Astrocyte (in vitro differentiated cells and primary cell): ENCODE results near the gene HLF.

ENCODE experiments used
- EZH2 ChIP-seq: IDR thresholded peaks from 2 replicates; pipeline ENCODE4 v1.6.1; 2012; ENCODE audit warnings: mild to moderate bottlenecking, low read length, inconsistent platforms; ENCODE audit not compliant: insufficient read depth
- TF ChIP-seq, protein P1 (sequence below): IDR thresholded peaks from 2 replicates; pipeline ENCODE4 v1.5.1; 2011; ENCODE audit warnings: low read depth, mild to moderate bottlenecking, inconsistent platforms, low read length, moderate library complexity; ENCODE audit not compliant: insufficient read depth

DNA sequence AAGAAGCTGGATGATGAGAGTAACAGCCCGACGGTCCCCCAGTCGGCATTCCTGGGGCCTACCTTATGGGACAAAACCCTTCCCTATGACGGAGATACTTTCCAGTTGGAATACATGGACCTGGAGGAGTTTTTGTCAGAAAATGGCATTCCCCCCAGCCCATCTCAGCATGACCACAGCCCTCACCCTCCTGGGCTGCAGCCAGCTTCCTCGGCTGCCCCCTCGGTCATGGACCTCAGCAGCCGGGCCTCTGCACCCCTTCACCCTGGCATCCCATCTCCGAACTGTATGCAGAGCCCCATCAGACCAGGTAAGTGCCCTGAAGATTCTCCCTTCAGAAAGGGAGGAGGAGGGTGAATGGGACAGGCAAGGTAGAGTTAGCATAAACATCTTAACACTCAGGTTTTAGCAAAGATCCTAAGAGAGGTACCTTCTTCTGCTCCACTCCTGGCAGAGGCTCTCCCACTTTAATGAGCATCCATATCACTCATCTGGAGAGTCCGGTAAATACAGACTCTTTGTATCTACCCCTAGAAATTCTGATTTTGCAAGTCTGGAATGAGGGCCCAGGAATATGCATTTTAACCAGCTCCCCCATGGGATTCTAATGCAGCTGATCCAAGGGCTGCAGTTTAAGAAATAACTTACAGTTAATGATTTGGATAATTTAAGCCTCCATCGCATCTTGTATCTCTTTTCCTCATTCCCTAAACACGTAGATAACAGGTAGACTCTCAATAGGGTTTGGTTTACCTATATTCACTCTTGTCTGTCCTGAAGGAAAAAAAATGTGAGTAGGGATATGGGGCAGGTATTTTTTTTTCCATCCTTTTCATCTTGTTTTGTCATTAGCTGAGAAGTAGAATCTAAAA is 3.3 kb downstream of the HLF start:
- TF ChIP-seq, protein P1, sequence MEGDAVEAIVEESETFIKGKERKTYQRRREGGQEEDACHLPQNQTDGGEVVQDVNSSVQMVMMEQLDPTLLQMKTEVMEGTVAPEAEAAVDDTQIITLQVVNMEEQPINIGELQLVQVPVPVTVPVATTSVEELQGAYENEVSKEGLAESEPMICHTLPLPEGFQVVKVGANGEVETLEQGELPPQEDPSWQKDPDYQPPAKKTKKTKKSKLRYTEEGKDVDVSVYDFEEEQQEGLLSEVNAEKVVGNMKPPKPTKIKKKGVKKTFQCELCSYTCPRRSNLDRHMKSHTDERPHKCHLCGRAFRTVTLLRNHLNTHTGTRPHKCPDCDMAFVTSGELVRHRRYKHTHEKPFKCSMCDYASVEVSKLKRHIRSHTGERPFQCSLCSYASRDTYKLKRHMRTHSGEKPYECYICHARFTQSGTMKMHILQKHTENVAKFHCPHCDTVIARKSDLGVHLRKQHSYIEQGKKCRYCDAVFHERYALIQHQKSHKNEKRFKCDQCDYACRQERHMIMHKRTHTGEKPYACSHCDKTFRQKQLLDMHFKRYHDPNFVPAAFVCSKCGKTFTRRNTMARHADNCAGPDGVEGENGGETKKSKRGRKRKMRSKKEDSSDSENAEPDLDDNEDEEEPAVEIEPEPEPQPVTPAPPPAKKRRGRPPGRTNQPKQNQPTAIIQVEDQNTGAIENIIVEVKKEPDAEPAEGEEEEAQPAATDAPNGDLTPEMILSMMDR, result no peak
- no peak for TF ChIP-seq EZH2
